SU-DHL-6 (cell line): ENCODE data around the gene WDR82.

Experiments
- H2AFZ ChIP-seq: fragments of 200-600 bp; sonication (generic); 2 replicates; pipeline ENCODE4 v1.6.1; 2014; ENCODE audit warnings: low read depth, mild to moderate bottlenecking, moderate library complexity, mixed read lengths, antibody characterized with exemption, low read length; ENCODE audit not compliant: severe bottlenecking
- H3F3A ChIP-seq: fragments of 200-600 bp; shearing (Covaris generic); 2 replicates; pipeline ENCODE4 v1.6.0; 2016; ENCODE audit warnings: antibody characterized with exemption, mild to moderate bottlenecking; ENCODE audit not compliant: insufficient read depth
- H3K27ac ChIP-seq: fragments of 200-600 bp; sonication (generic); 2 replicates; pipeline ENCODE4 v1.5.1; 2016; ENCODE audit warnings: low read depth, mild to moderate bottlenecking, low read length, moderate library complexity, mixed read lengths
- H3K27me3 ChIP-seq: fragments of 200-600 bp; sonication (generic), shearing (Covaris generic); 2 replicates; pipeline ENCODE4 v1.6.0; 2014; ENCODE audit warnings: mild to moderate bottlenecking, low read length
- H3K36me3 ChIP-seq: fragments of 200-600 bp; sonication (generic); 2 replicates; pipeline ENCODE4 v1.6.1; 2014; ENCODE audit warnings: mild to moderate bottlenecking, low read length, mixed read lengths
- H3K4me2 ChIP-seq: fragments of 300-600, 200-600 bp; shearing (Covaris generic), sonication (generic); 2 replicates; pipeline ENCODE4 v1.6.0; 2014; ENCODE audit warnings: low read length, low read depth, mild to moderate bottlenecking; ENCODE audit not compliant: poor library complexity, severe bottlenecking
- H3K4me3 ChIP-seq: fragments of 200-600 bp; sonication (generic); 2 replicates; pipeline ENCODE4 v1.5.1; 2014; ENCODE audit warnings: antibody characterized with exemption, low read length, mild to moderate bottlenecking, mixed read lengths; ENCODE audit not compliant: insufficient read depth, poor library complexity, severe bottlenecking
- H3K79me2 ChIP-seq: fragments of 200-600 bp; sonication (generic); 2 replicates; pipeline ENCODE4 v1.6.1; 2014; ENCODE audit warnings: mild to moderate bottlenecking, low read length, moderate library complexity; ENCODE audit not compliant: insufficient read depth
- H3K9ac ChIP-seq: fragments of 200-600 bp; sonication (generic); 2 replicates; pipeline ENCODE4 v1.7.0; 2014; ENCODE audit warnings: mild to moderate bottlenecking, low read length
- H3K9me2 ChIP-seq: fragments of 200-600 bp; sonication (generic); replicated peaks from 2 replicates; pipeline ENCODE4 v1.6.1; 2014; ENCODE audit warnings: low read length; ENCODE audit not compliant: insufficient read depth
- H3K9me3 ChIP-seq: fragments of 200-600 bp; sonication (generic); 2 replicates; pipeline ENCODE4 v1.6.1; 2014; ENCODE audit warnings: low read length, mixed read lengths; ENCODE audit not compliant: insufficient read depth
- H4K20me1 ChIP-seq: fragments of 200-600 bp; sonication (generic); 2 replicates; pipeline ENCODE4 v1.6.1; 2014; ENCODE audit warnings: low read depth, mild to moderate bottlenecking, antibody characterized with exemption, low read length, moderate library complexity, mixed read lengths
- CTCF ChIP-seq: fragments of 200-600 bp; sonication (generic); IDR thresholded peaks from one replicate; pipeline ENCODE4 v1.5.1; 2017; ENCODE audit warnings: antibody characterized with exemption, mild to moderate bottlenecking, low read length, moderate library complexity; ENCODE audit not compliant: insufficient read depth, poor library complexity, severe bottlenecking
- EZH2phosphoT487 ChIP-seq: fragments of 200-600 bp; sonication (generic), shearing (Covaris generic); conservative IDR thresholded peaks from 2 replicates; pipeline ENCODE4 v1.6.1; 2018; ENCODE audit warnings: mild to moderate bottlenecking, antibody characterized with exemption, low read length, moderate library complexity, mixed read lengths

Gene WDR82

GRCh38 chr3:52242039-52242438, 36.4 kb downstream of the WDR82 start:
- Histone ChIP-seq H3K9me3 (no peaks in the 10 kb centered on the region), H3K9me2 (no peaks in the 10 kb centered on the region), H3K4me2 (no peak overlapping the region), H3K27me3 (no peaks in the 10 kb centered on the region), H3K36me3 (no peaks in the 10 kb centered on the region), H3K79me2 (peaks cover 18% of the 10 kb centered on the region; the same call in 1 of the 2 replicates), H3K9ac (no peak overlapping the region), H2AFZ (no peak overlapping the region), H3K27ac (no peak overlapping the region), H3F3A (no peaks in the 10 kb centered on the region), H4K20me1 (no peaks in the 10 kb centered on the region), H3K4me3 (no peak overlapping the region)
- TF ChIP-seq EZH2phosphoT487 (no peak), CTCF (no peak)

DNA sequence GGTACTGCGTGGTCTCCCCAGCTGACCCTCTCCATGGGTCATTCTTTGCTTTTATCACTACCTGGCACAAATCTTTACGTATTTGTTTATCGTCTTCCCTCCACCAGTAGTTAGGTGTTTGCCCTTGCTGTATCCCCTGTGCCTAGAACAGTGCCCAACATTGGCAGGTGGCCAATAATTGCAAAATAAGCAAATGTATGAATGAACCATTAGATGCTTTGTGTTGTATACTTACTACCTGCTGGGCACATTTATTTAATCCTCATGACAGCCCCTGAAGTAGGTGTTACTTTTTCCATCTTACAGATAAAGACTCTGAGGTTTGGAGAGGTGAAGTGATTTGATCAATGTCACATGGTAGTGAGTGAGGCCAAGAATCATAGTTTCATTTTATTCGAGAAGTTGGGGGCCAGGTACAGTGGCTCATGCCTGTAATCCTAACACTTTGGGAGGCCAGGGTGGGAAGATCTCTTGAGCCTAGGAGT, 37.5 kb downstream of the WDR82 start:
- Histone ChIP-seq H3K9me2 (no peaks in the 10 kb centered on the region), H2AFZ (no peak overlapping the region), H3F3A (no peaks in the 10 kb centered on the region), H3K27ac (0 out of 2 replicates have a peak overlapping the region, but pooled peaks have one; percentile 7), H3K79me2 (peaks cover 23% of the 10 kb centered on the region; the same call in 1 of the 2 replicates), H3K4me3 (no peak overlapping the region), H3K9me3 (no peaks in the 10 kb centered on the region), H3K9ac (no peak overlapping the region), H3K4me2 (no peak overlapping the region), H4K20me1 (no peaks in the 10 kb centered on the region), H3K36me3 (no peaks in the 10 kb centered on the region), H3K27me3 (no peaks in the 10 kb centered on the region)
- TF ChIP-seq EZH2phosphoT487 (no peak), CTCF (no peak)

DNA sequence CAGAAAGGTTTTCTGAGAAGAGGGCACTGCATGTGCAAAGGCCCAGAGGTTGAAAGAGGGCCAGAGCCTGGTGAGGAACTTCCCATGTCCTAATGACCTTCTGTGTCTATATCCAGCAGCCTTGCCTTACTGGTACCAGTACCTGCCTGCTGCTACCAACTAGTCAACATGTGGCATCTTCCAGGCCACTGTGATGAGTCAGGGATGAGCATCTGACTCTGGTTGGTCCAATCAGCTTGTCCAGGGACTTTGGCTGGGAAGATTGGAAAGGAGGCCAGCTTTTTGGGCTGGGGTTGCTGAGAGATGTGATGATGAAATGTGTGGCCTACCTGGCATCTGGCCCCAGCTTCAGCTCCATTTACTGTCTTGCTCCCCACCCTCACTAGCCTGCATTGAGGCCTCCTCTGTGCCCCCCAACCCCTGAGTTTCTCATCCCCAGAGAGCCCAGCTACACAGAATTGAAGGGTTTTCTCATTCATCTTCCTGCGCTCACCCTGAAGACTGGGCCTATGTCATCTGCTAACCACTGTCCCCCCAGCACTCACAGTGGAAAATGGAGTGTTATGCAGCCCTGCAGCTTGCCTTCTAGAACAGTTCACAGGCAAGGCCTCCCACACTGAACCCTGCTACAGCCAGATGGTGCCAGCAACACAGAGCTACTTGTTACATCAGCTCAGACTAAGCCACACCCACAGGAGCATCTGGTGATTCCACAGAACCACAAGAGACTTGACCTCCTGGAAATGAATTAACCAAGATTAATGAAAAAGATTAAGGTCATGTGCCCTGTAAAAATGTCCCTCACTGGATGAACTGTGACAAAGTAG, 38.2 kb downstream of the WDR82 start:
- no peak for TF ChIP-seq EZH2phosphoT487
- H2AFZ ChIP-seq, result no peak overlapping the region
- H4K20me1 ChIP-seq, result no peaks in the 10 kb centered on the region
- H3K27me3 ChIP-seq, result no peaks in the 10 kb centered on the region
- no peaks in the 10 kb centered on the region for H3K9me3 ChIP-seq
- no peaks in the 10 kb centered on the region for H3F3A ChIP-seq
- H3K9me2 ChIP-seq, result no peaks in the 10 kb centered on the region
- H3K4me2 ChIP-seq, result peak overlapping the region; percentile 58
- H3K4me3 ChIP-seq, result peak overlapping the region; percentile 73
- peaks cover 23% of the 10 kb centered on the region; the same call in 1 of the 2 replicates for H3K79me2 ChIP-seq
- peak overlapping the region; percentile 89 for H3K9ac ChIP-seq
- H3K36me3 ChIP-seq, result no peaks in the 10 kb centered on the region
- peak overlapping the region; percentile 7; the same call in 1 of the 2 replicates for H3K27ac ChIP-seq
